Astrocyte of the cerebellum (primary cell): Measurements from ENCODE around the gene MED12L.

Source experiments
- DNase-seq: peaks from one replicate; pipeline ENCODE4 v3.0.0-alpha.2; 2011; ENCODE audit warnings: low read depth
- H3K4me3 ChIP-seq: 2 replicates; pipeline ENCODE4 v1.5.1; 2011; ENCODE audit warnings: mild to moderate bottlenecking, low read depth, low read length, moderate library complexity
- CTCF ChIP-seq: IDR thresholded peaks from 2 replicates; pipeline ENCODE4 v1.5.1; 2012; ENCODE audit warnings: low read length, low read depth, moderate library complexity, mild to moderate bottlenecking; ENCODE audit errors: missing control alignments
- in situ Hi-C: cut with HindIII; loops from 2 replicates; pipeline ENCODE4 v1.10.0; 2017; ENCODE audit warnings: low sequenced_read_pairs

MED12L gene

DNA sequence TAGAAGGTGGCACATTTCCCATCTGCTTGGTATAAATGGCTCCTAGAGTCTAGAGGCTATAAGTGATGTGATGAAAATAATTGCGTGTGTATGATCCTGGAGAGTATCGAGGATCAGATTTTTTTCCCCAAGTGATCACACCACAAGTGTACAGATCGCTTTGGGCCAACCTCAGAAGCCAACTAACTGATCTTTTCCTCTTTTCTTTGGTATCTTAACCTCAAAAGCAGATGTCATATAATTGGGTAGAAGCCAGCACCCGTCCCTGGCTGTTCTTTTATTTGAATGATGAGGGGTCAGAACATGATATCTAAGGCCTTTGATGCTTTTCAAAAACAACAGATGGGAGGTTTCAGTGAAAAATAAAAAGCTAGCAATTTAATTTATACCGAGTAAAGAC is 189.6 kb downstream of the MED12L start:
- TF ChIP-seq CTCF: no peak
- DNase-seq: no peak
- H3K4me3 ChIP-seq: no peak overlapping the region
- in situ Hi-C loops: no loop called here

- no peak for TF ChIP-seq CTCF
- in situ Hi-C loops: no loop called here
- H3K4me3 ChIP-seq: no peak overlapping the region
- DNase-seq: no peak
Measured at GRCh38 chr3:151276038-151276686, 190.7 kb downstream of the MED12L start.

DNA sequence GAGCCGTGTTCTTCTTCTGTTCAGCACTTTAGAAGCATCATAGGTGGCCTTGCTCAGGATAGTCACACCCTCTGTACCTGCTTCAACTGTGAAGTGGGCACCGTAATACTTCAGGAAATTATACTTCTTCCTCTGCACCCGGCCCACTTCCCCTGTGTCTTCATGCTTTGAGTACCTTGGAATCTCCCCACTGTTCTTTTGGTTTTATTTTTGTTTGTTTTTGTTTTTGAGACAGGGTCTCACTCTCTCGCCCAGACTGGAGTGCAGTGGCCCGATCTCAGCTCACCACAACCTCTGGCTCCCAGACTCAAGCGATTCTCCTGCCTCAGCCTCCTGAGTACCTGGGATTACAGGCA is 191.2 kb downstream of the MED12L start:
- in situ Hi-C loops: no loop called here
- H3K4me3 ChIP-seq: no peak overlapping the region
- TF ChIP-seq CTCF: no peak
- DNase-seq: no peak

GRCh38 chr3:151278230-151278629 is 192.8 kb downstream of the MED12L start, which contains the start of gene P2RY14:
P2RY14 (minus strand) TSS chr3:151278542; CDS start chr3:151214316, 64,226 bp downstream.
- no peak within 1 kb of the TSS for H3K4me3 ChIP-seq

DNA sequence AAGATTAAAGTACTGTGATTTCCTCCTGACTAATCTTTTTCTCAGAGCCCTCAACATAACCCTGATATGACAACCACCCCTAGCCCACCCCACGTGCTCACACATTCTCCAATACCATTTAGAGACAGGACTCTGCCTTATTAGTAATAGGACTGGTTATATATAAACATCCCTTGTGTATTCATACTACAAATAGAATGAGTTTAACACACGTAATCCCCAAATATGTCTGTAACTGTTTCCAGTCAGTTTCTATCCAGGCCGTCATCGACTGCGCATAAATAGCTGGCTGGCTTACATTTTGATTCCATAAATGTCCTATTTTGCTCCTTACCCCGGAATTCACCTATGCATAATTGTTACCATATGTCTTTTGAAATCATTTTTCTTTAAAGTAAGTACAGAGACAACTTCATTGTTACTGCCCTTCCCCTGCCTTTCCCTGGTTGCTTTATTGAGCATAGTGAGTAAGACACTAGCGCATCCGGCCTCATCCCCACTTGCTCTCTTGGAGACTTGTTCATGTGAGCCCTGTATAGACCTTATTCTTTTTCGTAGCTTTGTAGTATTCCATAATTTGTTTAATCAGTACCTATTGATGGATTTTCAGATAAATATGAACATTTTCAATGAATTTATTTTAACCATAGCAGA is 196.3 kb downstream of the MED12L start:
- no peak for DNase-seq
- TF ChIP-seq CTCF: no peak
- in situ Hi-C loops: no loop called here
- no peak overlapping the region for H3K4me3 ChIP-seq

More at GRCh38 chr3:151278230-151278629, 192.8 kb downstream of the MED12L start, which contains the start of gene P2RY14:
- no peak for DNase-seq
- TF ChIP-seq CTCF: no peak
- in situ Hi-C loops: no loop called here

GRCh38 chr3:151282921-151283320 is 197.5 kb downstream of the MED12L start:
- DNase-seq: peak; percentile 46
- peak; percentile 41 for TF ChIP-seq CTCF
- H3K4me3 ChIP-seq: no peak overlapping the region
- in situ Hi-C loops: no loop called here
